Endothelial cell of umbilical vein (primary cell): ENCODE results near the gene MACROD2. TPM values are rescaled to one million over a fixed set of nuclear protein-coding genes. Genes with fewer than 3 reads are reported as not detected.

Experiments used
- BruUV-seq: library from RNA; stranded (reverse); fragments of 400-500 nt; replicated peaks from 2 replicates; lab custom pipeline; 2021; lab: Mats Ljungman, UMichigan
- CTCF ChIA-PET: fragments of 300-600, 350-600 bp; sonication (Branson Sonifier 250); formaldehyde crosslinking; loops from one replicate; lab custom pipeline; 2021; ENCODE audit warnings: antibody characterized with exemption, inconsistent platforms; lab: Charles Lee
- POLR2A ChIA-PET: fragments of 300-600, 350-600 bp; sonication (Branson Sonifier 250); formaldehyde crosslinking; loops from one replicate; lab custom pipeline; 2021; ENCODE audit warnings: antibody characterized with exemption, inconsistent platforms; lab: Charles Lee
- DNase-seq: peaks from one replicate; pipeline ENCODE4 v3.0.0-alpha.2; 2011; ENCODE audit warnings: low read depth, low spot score
- FAIRE-seq: peaks from 2 replicates; lab custom pipeline; 2011; peaks lifted over from hg19 to GRCh38; lab: Jason Lieb, UNC
- H2AFZ ChIP-seq: 2 replicates; pipeline ENCODE4 v1.6.0; 2012; ENCODE audit warnings: low read depth, low read length, control low read depth, inconsistent platforms
- H3K27ac ChIP-seq: 2 replicates; pipeline ENCODE4 v1.5.1; 2011; ENCODE audit warnings: low read depth, mild to moderate bottlenecking, control low read depth, low read length, moderate library complexity; ENCODE audit not compliant: insufficient read depth
- H3K27me3 ChIP-seq, 2 experiments: 2 replicates each; pipeline versions ENCODE4 v1.6.0 to v1.6.1; 2011; ENCODE audit warnings: low read length in 2 of 2, mixed read lengths in 1 of 2; ENCODE audit not compliant: control insufficient read depth in 2 of 2, insufficient read depth in 2 of 2
- H3K36me3 ChIP-seq, 2 experiments: 2 replicates in 1 of 2; 3 replicates in 1 of 2; pipeline ENCODE4 v1.5.1; 2011; ENCODE audit warnings: low read length in 2 of 2, mild to moderate bottlenecking in 1 of 2, moderate library complexity in 1 of 2; ENCODE audit not compliant: control insufficient read depth in 2 of 2, insufficient read depth in 2 of 2; ENCODE audit errors: extremely low read depth in 1 of 2
- H3K4me1 ChIP-seq: 3 replicates; pipeline ENCODE4 v1.5.1; 2011; ENCODE audit warnings: mild to moderate bottlenecking, low read length; ENCODE audit not compliant: control insufficient read depth, insufficient read depth; ENCODE audit errors: extremely low read depth
- H3K4me2 ChIP-seq: 2 replicates; pipeline ENCODE4 v1.6.1; 2011; ENCODE audit warnings: low read length, control low read depth, mixed read lengths; ENCODE audit not compliant: insufficient read depth
- H3K4me3 ChIP-seq, 3 experiments: fragments of 200-600 bp in 1 of 3; sonication (generic), shearing (Covaris generic) in 1 of 3; replicated peaks in 1 of 3; 2 replicates each; pipeline ENCODE4 v1.5.1; 2011 to 2016; ENCODE audit warnings: control low read depth in 3 of 3, low read length in 3 of 3, mild to moderate bottlenecking in 2 of 3, inconsistent platforms in 1 of 3, low read depth in 1 of 3, moderate library complexity in 1 of 3; ENCODE audit not compliant: insufficient read depth in 1 of 3
- H3K79me2 ChIP-seq: 2 replicates; pipeline ENCODE4 v1.6.0; 2012; ENCODE audit warnings: low read length, inconsistent platforms; ENCODE audit not compliant: control insufficient read depth, insufficient read depth
- H3K9ac ChIP-seq: replicated peaks from 2 replicates; pipeline ENCODE3; 2011; ENCODE audit warnings: low read length, control low read depth; ENCODE audit not compliant: insufficient read depth; ENCODE audit errors: extremely low read depth
- H3K9me1 ChIP-seq: replicated peaks from 3 replicates; pipeline ENCODE4 v1.6.0; 2011; ENCODE audit warnings: mild to moderate bottlenecking, low read length; ENCODE audit not compliant: control insufficient read depth, insufficient read depth; ENCODE audit errors: extremely low read depth
- H3K9me3 ChIP-seq: replicated peaks from 2 replicates; pipeline ENCODE4 v1.5.1; 2012; ENCODE audit warnings: low read length, inconsistent platforms; ENCODE audit not compliant: control insufficient read depth, insufficient read depth
- H4K20me1 ChIP-seq: replicated peaks from 2 replicates; pipeline ENCODE3; 2011; ENCODE audit warnings: mild to moderate bottlenecking, low read length; ENCODE audit not compliant: control insufficient read depth, insufficient read depth; ENCODE audit errors: extremely low read depth
- EZH2 ChIP-seq: IDR thresholded peaks from 2 replicates; pipeline ENCODE4 v1.6.1; 2012; ENCODE audit warnings: borderline replicate concordance, low read depth, mild to moderate bottlenecking, moderate library complexity, low read length, inconsistent platforms; ENCODE audit not compliant: severe bottlenecking
- FOS ChIP-seq: IDR thresholded peaks from 2 replicates; pipeline ENCODE4 v1.6.1; 2011; ENCODE audit warnings: mild to moderate bottlenecking, low read length, moderate library complexity, borderline replicate concordance; ENCODE audit not compliant: insufficient read depth
- GATA2 ChIP-seq: IDR thresholded peaks from 2 replicates; pipeline ENCODE4 v1.7.0; 2011; ENCODE audit warnings: low read depth, mild to moderate bottlenecking, moderate library complexity, mixed read lengths, low read length; ENCODE audit not compliant: insufficient read length, insufficient read depth
- JUN ChIP-seq: IDR thresholded peaks from 2 replicates; pipeline ENCODE4 v1.6.1; 2011; ENCODE audit warnings: borderline replicate concordance, low read depth; ENCODE audit not compliant: insufficient read length, insufficient read depth
- MYC ChIP-seq: IDR thresholded peaks from one replicate; pipeline ENCODE4 v1.6.1; 2011; ENCODE audit warnings: mild to moderate bottlenecking, low read depth, low read length
- POLR2A ChIP-seq: IDR thresholded peaks from 2 replicates; pipeline ENCODE4 v1.6.1; 2012; ENCODE audit warnings: low read depth, mild to moderate bottlenecking, control low read depth, low read length
- POLR2AphosphoS5 ChIP-seq: IDR thresholded peaks from 2 replicates; pipeline ENCODE4 v1.6.1; 2012; ENCODE audit warnings: low read depth, mild to moderate bottlenecking, control low read depth, low read length, moderate library complexity; ENCODE audit not compliant: insufficient read depth
- dilution Hi-C: fragments of 300-500 bp; cut with MboI; formaldehyde crosslinking; loops from one replicate; pipeline ENCODE4 v1.15.0; 2019; ENCODE audit warnings: low sequenced_read_pairs; ENCODE audit not compliant: extremely low pct_ligation_motif_present
- intact Hi-C: fragments of 100-400 bp; cut with micrococcal nuclease; formaldehyde crosslinking; loops from one replicate; pipeline ENCODE4 v1.10.0; 2022
- polyA plus RNA-seq, 4 experiments: library from polyadenylated mRNA; depleted of rRNA in 3 of 4; stranded (reverse) in 3 of 4; unstranded in 1 of 4; fragments of >200 nt; gene quantifications; 2 replicates each; pipeline versions ENCODE4 v1.2.1 to v1.2.3, GENCODE V29; 2011 to 2012; ENCODE audit warnings: missing spikeins in 1 of 4
- total RNA-seq: library from RNA; stranded (reverse); gene quantifications from 2 replicates; pipeline ENCODE4 v1.2.3, GENCODE V29; 2021
- TF ChIP-seq, protein P1 (sequence below), 2 donors: IDR thresholded peaks; 1 replicate in 1 of 2; 2 replicates in 1 of 2; pipeline ENCODE4 v1.5.1; 2011; ENCODE audit warnings: low read length in 2 of 2, mild to moderate bottlenecking in 2 of 2, moderate library complexity in 2 of 2, control low read depth in 1 of 2, inconsistent platforms in 1 of 2, low read depth in 1 of 2; ENCODE audit not compliant: insufficient read depth in 1 of 2; ENCODE audit errors: extremely low read depth in 1 of 2
- TF ChIP-seq, protein P2 (sequence below): IDR thresholded peaks from 2 replicates; pipeline ENCODE4 v1.6.1; 2011; ENCODE audit not compliant: insufficient read depth, insufficient read length

Gene MACROD2
- total and polyA plus RNA-seq, 2 donors (not counting 3 experiments of a cell fraction or from before 2014, with no cell fraction given): 0.11 to 0.73 TPM

DNA sequence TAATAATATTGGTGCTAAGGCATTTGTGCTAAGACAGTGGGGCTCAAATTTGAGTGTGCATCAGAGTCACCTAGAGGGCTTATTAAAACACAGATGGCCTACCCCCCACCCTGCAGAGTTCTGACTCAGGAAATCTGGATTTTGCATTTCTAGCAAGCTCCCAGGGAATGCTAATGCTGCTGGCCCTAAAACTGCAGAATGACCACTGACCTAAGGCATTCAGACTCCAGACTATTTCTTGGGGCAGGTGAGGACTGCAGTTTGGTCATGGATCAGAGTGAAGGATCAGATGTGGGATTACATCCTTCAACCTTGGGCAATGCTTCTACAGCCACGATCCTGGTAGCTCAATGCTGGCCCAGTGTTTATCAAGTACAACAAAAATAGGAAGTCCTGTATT, 952.2 kb downstream of the MACROD2 start:
- H3K9me3 ChIP-seq: no peaks in the 10 kb centered on the region
- H3K79me2 ChIP-seq: no peaks in the 10 kb centered on the region
- POLR2A ChIA-PET: no interaction called here
- DNase-seq: no peak
- CTCF ChIA-PET: interaction anchor here (1.2 to 1.6 kb wide), 4 partner anchors 11 to 610 kb away, joined by 4 to 7 read pairs (median 4); partner anchors contain the start of gene FLRT3
- TF ChIP-seq, protein P1, sequence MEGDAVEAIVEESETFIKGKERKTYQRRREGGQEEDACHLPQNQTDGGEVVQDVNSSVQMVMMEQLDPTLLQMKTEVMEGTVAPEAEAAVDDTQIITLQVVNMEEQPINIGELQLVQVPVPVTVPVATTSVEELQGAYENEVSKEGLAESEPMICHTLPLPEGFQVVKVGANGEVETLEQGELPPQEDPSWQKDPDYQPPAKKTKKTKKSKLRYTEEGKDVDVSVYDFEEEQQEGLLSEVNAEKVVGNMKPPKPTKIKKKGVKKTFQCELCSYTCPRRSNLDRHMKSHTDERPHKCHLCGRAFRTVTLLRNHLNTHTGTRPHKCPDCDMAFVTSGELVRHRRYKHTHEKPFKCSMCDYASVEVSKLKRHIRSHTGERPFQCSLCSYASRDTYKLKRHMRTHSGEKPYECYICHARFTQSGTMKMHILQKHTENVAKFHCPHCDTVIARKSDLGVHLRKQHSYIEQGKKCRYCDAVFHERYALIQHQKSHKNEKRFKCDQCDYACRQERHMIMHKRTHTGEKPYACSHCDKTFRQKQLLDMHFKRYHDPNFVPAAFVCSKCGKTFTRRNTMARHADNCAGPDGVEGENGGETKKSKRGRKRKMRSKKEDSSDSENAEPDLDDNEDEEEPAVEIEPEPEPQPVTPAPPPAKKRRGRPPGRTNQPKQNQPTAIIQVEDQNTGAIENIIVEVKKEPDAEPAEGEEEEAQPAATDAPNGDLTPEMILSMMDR (IDR thresholded peaks at IDR 0.05; ENCODE audit: extremely low read depth in 1 of 2, insufficient read depth in 1 of 2, low read depth in 1 of 2, low read length in 2 of 2): no peak
- TF ChIP-seq POLR2A: no peak
- TF ChIP-seq GATA2: no peak
- no peak for TF ChIP-seq EZH2
- no peak for TF ChIP-seq MYC
- no peak for TF ChIP-seq JUN
- TF ChIP-seq POLR2AphosphoS5: no peak
- TF ChIP-seq, protein P2, sequence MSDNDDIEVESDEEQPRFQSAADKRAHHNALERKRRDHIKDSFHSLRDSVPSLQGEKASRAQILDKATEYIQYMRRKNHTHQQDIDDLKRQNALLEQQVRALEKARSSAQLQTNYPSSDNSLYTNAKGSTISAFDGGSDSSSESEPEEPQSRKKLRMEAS: no peak
- no peak for TF ChIP-seq FOS
- no peaks in the 10 kb centered on the region for H3K36me3 ChIP-seq
- H3K4me1 ChIP-seq: peaks cover 17% of the 10 kb centered on the region
- no TSS peak for BruUV-seq
- H3K9me1 ChIP-seq: no peaks in the 10 kb centered on the region
- no peak overlapping the region for H3K4me2 ChIP-seq
- H4K20me1 ChIP-seq: no peaks in the 10 kb centered on the region
- H3K27ac ChIP-seq: no peak overlapping the region
- H3K27me3 ChIP-seq: no peaks in the 10 kb centered on the region
- dilution Hi-C loops: no loop called here
- H2AFZ ChIP-seq: no peak overlapping the region
- no peak overlapping the region for H3K4me3 ChIP-seq
- FAIRE-seq: no peak
- no peak overlapping the region for H3K9ac ChIP-seq
- intact Hi-C loops: no loop called here
